H1 (cell line): Measurements from ENCODE around the gene GRAMD1C. TPM values are rescaled to one million over a fixed set of nuclear protein-coding genes. Genes with fewer than 3 reads are reported as not detected.

Experiments used
- CTCF ChIA-PET: fragments of 300-600 bp; sonication (Branson Sonifier 250); formaldehyde crosslinking; loops from one replicate; lab custom pipeline; 2021; ENCODE audit not compliant: partially characterized antibody; lab: Charles Lee
- POLR2A ChIA-PET: fragments of 300-600 bp; sonication (Branson Sonifier 250); formaldehyde crosslinking; loops from one replicate; lab custom pipeline; 2021; ENCODE audit warnings: inconsistent platforms; ENCODE audit not compliant: partially characterized antibody; lab: Charles Lee
- DNase-seq, 2 experiments: peaks; one replicate each; pipeline versions ENCODE4 v3.0.0 to v3.0.0-alpha.2; 2010 to 2022; ENCODE audit warnings: low spot score in 2 of 2, low read depth in 1 of 2, mixed read lengths in 1 of 2
- FAIRE-seq: peaks from 2 replicates; lab custom pipeline; 2011; peaks lifted over from hg19 to GRCh38; lab: Jason Lieb, UNC
- H2AFZ ChIP-seq: 2 replicates; pipeline ENCODE4 v1.8.1; 2012; ENCODE audit warnings: low read length, inconsistent platforms
- H2AK5ac ChIP-seq: 2 replicates; pipeline ENCODE4 v1.6.1; 2013; ENCODE audit warnings: low read depth, low read length
- H2BK120ac ChIP-seq: replicated peaks from 2 replicates; pipeline ENCODE3; 2013; ENCODE audit warnings: low read depth, low read length, inconsistent platforms
- H2BK12ac ChIP-seq: 2 replicates; pipeline ENCODE4 v1.6.1; 2013; ENCODE audit warnings: low read depth, low read length
- H2BK15ac ChIP-seq: 2 replicates; pipeline ENCODE4 v1.6.1; 2013; ENCODE audit warnings: low read length
- H2BK20ac ChIP-seq: 2 replicates; pipeline ENCODE4 v1.6.1; 2013; ENCODE audit warnings: low read length
- H2BK5ac ChIP-seq: 2 replicates; pipeline ENCODE4 v1.6.1; 2013; ENCODE audit warnings: low read depth, low read length
- H3K14ac ChIP-seq: 2 replicates; pipeline ENCODE4 v1.6.1; 2013; ENCODE audit warnings: inconsistent platforms; ENCODE audit not compliant: insufficient read length
- H3K18ac ChIP-seq: 2 replicates; pipeline ENCODE4 v1.6.1; 2013; ENCODE audit warnings: low read length; ENCODE audit errors: extremely low read depth
- H3K23ac ChIP-seq: 2 replicates; pipeline ENCODE4 v1.6.1; 2013; ENCODE audit warnings: inconsistent platforms; ENCODE audit not compliant: insufficient read length
- H3K23me2 ChIP-seq: 2 replicates; pipeline ENCODE4 v1.6.1; 2013; ENCODE audit warnings: low read depth, low read length
- H3K27ac ChIP-seq: 2 replicates; pipeline ENCODE4 v1.6.1; 2011; ENCODE audit warnings: low read depth, low read length, inconsistent platforms
- H3K27me3 ChIP-seq, 4 experiments: replicated peaks in 1 of 4; 1 replicate in 1 of 4; 2 replicates in 3 of 4; pipeline versions ENCODE4 v1.6.1 to v1.8.1; 2011 to 2013; ENCODE audit warnings: low read length in 3 of 4, mild to moderate bottlenecking in 3 of 4, inconsistent platforms in 2 of 4, mixed read lengths in 2 of 4, moderate library complexity in 1 of 4; ENCODE audit not compliant: control insufficient read depth in 3 of 4, insufficient read depth in 3 of 4; ENCODE audit errors: extremely low read depth in 1 of 4
- H3K36me3 ChIP-seq, 4 experiments: 2 replicates each; pipeline versions ENCODE4 v1.6.1 to v1.8.1; 2011 to 2013; ENCODE audit warnings: mild to moderate bottlenecking in 4 of 4, low read length in 3 of 4, moderate library complexity in 2 of 4, control low read depth in 1 of 4, inconsistent platforms in 1 of 4; ENCODE audit not compliant: insufficient read depth in 4 of 4, control insufficient read depth in 2 of 4
- H3K4ac ChIP-seq: replicated peaks from 2 replicates; pipeline ENCODE3; 2013; ENCODE audit warnings: low read length, low read depth, mixed read lengths, inconsistent platforms; ENCODE audit not compliant: insufficient read length
- H3K4me1 ChIP-seq, 4 experiments: replicated peaks in 1 of 4; 1 replicate in 1 of 4; 2 replicates in 3 of 4; pipeline versions ENCODE4 v1.6.1 to v1.8.1; 2011 to 2013; ENCODE audit warnings: low read length in 3 of 4, inconsistent platforms in 2 of 4, mixed read lengths in 1 of 4; ENCODE audit not compliant: insufficient read depth in 4 of 4, control insufficient read depth in 3 of 4
- H3K4me2 ChIP-seq, 2 experiments: 2 replicates each; pipeline versions ENCODE4 v1.6.1 to v1.8.1; 2011 to 2013; ENCODE audit warnings: low read depth in 2 of 2, low read length in 2 of 2, control low read depth in 1 of 2, inconsistent platforms in 1 of 2, mild to moderate bottlenecking in 1 of 2; ENCODE audit not compliant: insufficient read depth in 1 of 2
- H3K4me3 ChIP-seq, 4 experiments: fragments of 200-600, 300-600 bp in 1 of 4; sonication (generic), shearing (Covaris generic), sonication (Bioruptor Twin) in 1 of 4; 2 replicates each; pipeline versions ENCODE4 v1.5.1 to v1.8.1; 2011 to 2016; ENCODE audit warnings: low read length in 4 of 4, low read depth in 3 of 4, control low read depth in 2 of 4, inconsistent platforms in 2 of 4, mild to moderate bottlenecking in 2 of 4, mixed read lengths in 1 of 4, moderate library complexity in 1 of 4; ENCODE audit not compliant: insufficient read depth in 2 of 4; ENCODE audit errors: extremely low read depth in 1 of 4
- H3K56ac ChIP-seq: replicated peaks from 2 replicates; pipeline ENCODE3; 2013; ENCODE audit warnings: low read depth, mild to moderate bottlenecking, mixed read lengths, low read length, inconsistent platforms; ENCODE audit not compliant: insufficient read length
- H3K79me1 ChIP-seq: 2 replicates; pipeline ENCODE4 v1.6.1; 2013; ENCODE audit warnings: low read depth, low read length, control low read depth
- H3K79me2 ChIP-seq, 2 experiments: 2 replicates each; pipeline versions ENCODE4 v1.6.1 to v1.8.1; 2012 to 2013; ENCODE audit warnings: low read length in 2 of 2, mild to moderate bottlenecking in 2 of 2, inconsistent platforms in 1 of 2; ENCODE audit not compliant: insufficient read depth in 2 of 2, control insufficient read depth in 1 of 2
- H3K9ac ChIP-seq, 4 experiments: replicated peaks in 1 of 4; 1 replicate in 1 of 4; 2 replicates in 3 of 4; pipeline versions ENCODE4 v1.6.1 to v1.8.1; 2011 to 2013; ENCODE audit warnings: low read depth in 3 of 4, low read length in 3 of 4, control low read depth in 2 of 4, mild to moderate bottlenecking in 2 of 4, moderate library complexity in 2 of 4, inconsistent platforms in 1 of 4; ENCODE audit errors: extremely low read depth in 1 of 4
- H3K9me3 ChIP-seq, 2 experiments: 2 replicates each; pipeline versions ENCODE4 v1.6.1 to v1.8.1; 2012 to 2013; ENCODE audit warnings: mild to moderate bottlenecking in 2 of 2, moderate library complexity in 2 of 2, control low read depth in 1 of 2, inconsistent platforms in 1 of 2, low read depth in 1 of 2, low read length in 1 of 2, mixed read lengths in 1 of 2; ENCODE audit not compliant: insufficient read depth in 2 of 2
- H4K20me1 ChIP-seq, 2 experiments: replicated peaks in 1 of 2; 2 replicates each; pipeline versions ENCODE3 to v1.8.1; 2011 to 2013; ENCODE audit warnings: inconsistent platforms in 2 of 2, low read length in 2 of 2, mild to moderate bottlenecking in 1 of 2; ENCODE audit not compliant: insufficient read depth in 2 of 2, control insufficient read depth in 1 of 2
- H4K5ac ChIP-seq: 2 replicates; pipeline ENCODE4 v1.6.1; 2013; ENCODE audit warnings: low read length, low read depth, mixed read lengths, inconsistent platforms; ENCODE audit not compliant: insufficient read length
- H4K8ac ChIP-seq: 2 replicates; pipeline ENCODE4 v1.8.0; 2013; ENCODE audit warnings: mild to moderate bottlenecking, moderate library complexity, low read length, inconsistent platforms; ENCODE audit not compliant: insufficient read depth; ENCODE audit errors: extremely low read depth
- H4K91ac ChIP-seq: replicated peaks from 2 replicates; pipeline ENCODE3; 2013; ENCODE audit warnings: low read length, mixed read lengths, inconsistent platforms; ENCODE audit not compliant: insufficient read length
- CTCF ChIP-seq, 3 experiments: IDR thresholded peaks; 1 replicate in 2 of 3; 2 replicates in 1 of 3; pipeline versions ENCODE4 v1.5.1 to v1.6.1; 2011; ENCODE audit warnings: low read length in 3 of 3, mild to moderate bottlenecking in 3 of 3, inconsistent platforms in 2 of 3, low read depth in 1 of 3, moderate library complexity in 1 of 3; ENCODE audit not compliant: insufficient read depth in 1 of 3; ENCODE audit errors: control extremely low read depth in 1 of 3
- RAD21 ChIP-seq, 2 experiments: IDR thresholded peaks in 1 of 2; conservative IDR thresholded peaks in 1 of 2; 2 replicates each; pipeline ENCODE4 v1.6.1; 2011; ENCODE audit warnings: low read depth in 2 of 2, low read length in 2 of 2, improper control_type of control experiment in 1 of 2, inconsistent platforms in 1 of 2, mild to moderate bottlenecking in 1 of 2, moderate library complexity in 1 of 2
- RBBP5 ChIP-seq: IDR thresholded peaks from 2 replicates; pipeline ENCODE4 v1.7.1; 2012; ENCODE audit warnings: low read depth, mild to moderate bottlenecking, inconsistent platforms, low read length, moderate library complexity, borderline replicate concordance
- TAF7 ChIP-seq: optimal IDR thresholded peaks from 2 replicates; pipeline ENCODE3; 2011; ENCODE audit warnings: low read depth, mild to moderate bottlenecking, inconsistent platforms, low read length, moderate library complexity, borderline replicate concordance
- TEAD4 ChIP-seq: IDR thresholded peaks from 2 replicates; pipeline ENCODE4 v1.6.1; 2012; ENCODE audit warnings: low read depth, low read length, inconsistent platforms, mixed read lengths
- WGBS, 2 experiments: shearing (Covaris generic) in 1 of 2; methylation state at CpG; one replicate each; pipeline versions ENCODE4 v1.1.6 to v1.1.7; 2013 to 2015; ENCODE audit warnings: low lambda C conversion rate in 2 of 2, mixed read lengths in 2 of 2, inconsistent platforms in 1 of 2, low coverage in 1 of 2, missing lambda C conversion rate in 1 of 2; ENCODE audit not compliant: insufficient replicate concordance in 2 of 2, insufficient coverage in 1 of 2, insufficient read length in 1 of 2; ENCODE audit errors: extremely low coverage in 1 of 2, missing lambda C conversion rate in 1 of 2; 5-methylcytosine and 5-hydroxymethylcytosine counted together
- polyA plus RNA-seq, 7 experiments: library from polyadenylated mRNA; depleted of rRNA in 3 of 7; stranded (reverse) in 5 of 7; unstranded in 2 of 7; fragments of >200 nt in 5 of 7; fragments of 200-250 nt in 2 of 7; gene quantifications; 1 replicate in 5 of 7; 2 replicates in 1 of 7; 4 replicates in 1 of 7; pipeline versions ENCODE4 v1.2.1 to v1.2.3, GENCODE V29; 2011 to 2013; ENCODE audit warnings: missing spikeins in 2 of 7, mixed read lengths in 2 of 7
- total RNA-seq: library from RNA; stranded (reverse); fragmentation: NEBNext Ultra II Directional; extraction: Animal tissue kit (Norgen Biotek cat#: 25700); gene quantifications from 2 replicates; pipeline ENCODE4 v1.2.1, GENCODE V29; 2021

The GRAMD1C gene
- total and polyA plus RNA-seq, 2 of the 8 experiments (the other 6 are each of a cell fraction or from before 2014, with no cell fraction given): 0.62 to 2.1 TPM

GRCh38 chr3:113844622-113845222 lies 6.1 kb downstream of the GRAMD1C start:
- no peaks in the 10 kb centered on the region for H3K9me3 ChIP-seq
- no peak overlapping the region for H3K14ac ChIP-seq
- no peak overlapping the region for H2BK20ac ChIP-seq
- DNase-seq (no peak), FAIRE-seq (no peak)
- no peaks in the 10 kb centered on the region for H3K79me1 ChIP-seq
- H2AK5ac ChIP-seq: no peak overlapping the region
- no peak overlapping the region for H3K56ac ChIP-seq
- POLR2A ChIA-PET: no interaction called here
- no peaks in the 10 kb centered on the region for H3K23me2 ChIP-seq
- H3K4me2 ChIP-seq: no peak overlapping the region
- 64% methylated on average over 4 of the region's 4 CpGs; no CpG with 5 or more reads in 1 of the 2 experiments for WGBS, 2 experiments
- H3K4ac ChIP-seq: no peak overlapping the region
- H2BK5ac ChIP-seq: no peak overlapping the region
- H3K9ac ChIP-seq: no peak overlapping the region
- no peak overlapping the region for H4K91ac ChIP-seq
- CTCF ChIA-PET: interaction anchor here (0.6 to 4.9 kb wide), 42 partner anchors 9 to 1317 kb away, joined by 3 to 35 read pairs (median 4); no protein-coding TSS in a partner anchor
- H2BK12ac ChIP-seq: no peak overlapping the region
- H4K5ac ChIP-seq: no peak overlapping the region
- no peak overlapping the region for H4K8ac ChIP-seq
- no peak overlapping the region for H2BK15ac ChIP-seq
- no peak overlapping the region for H3K18ac ChIP-seq
- no peak overlapping the region for H3K4me3 ChIP-seq
- no peaks in the 10 kb centered on the region for H3K4me1 ChIP-seq
- no peaks in the 10 kb centered on the region for H3K36me3 ChIP-seq
- no peaks in the 10 kb centered on the region for H4K20me1 ChIP-seq
- no peak overlapping the region for H3K27ac ChIP-seq
- H3K27me3 ChIP-seq: no peaks in the 10 kb centered on the region
- H2BK120ac ChIP-seq: no peak overlapping the region
- no peaks in the 10 kb centered on the region for H3K79me2 ChIP-seq
- H2AFZ ChIP-seq: no peak overlapping the region
- H3K23ac ChIP-seq: no peak overlapping the region
- TF ChIP-seq RBBP5 (no peak), CTCF (IDR thresholded peaks at IDR 0.05; ENCODE audit: control extremely low read depth in 1 of 3, insufficient read depth in 1 of 3, low read depth in 1 of 3, low read length in 3 of 3) (peak in 2 of 3 experiments; percentile 30 to 57; a peak in 2 of 4 replicates), TEAD4 (no peak), TAF7 (no peak), RAD21 (IDR thresholded peaks at IDR 0.05 in 1 of 2, conservative IDR thresholded peaks at IDR 0.05 in 1 of 2; ENCODE audit: low read depth in 2 of 2, low read length in 2 of 2) (peak; percentile 56 to 62)
